Lower leg skin (tissue), 4 donors: ENCODE results near the gene SIRPA. TPM values are rescaled to one million over a fixed set of nuclear protein-coding genes. Genes with fewer than 3 reads are reported as not detected.

ENCODE experiments used
- DNase-seq, 2 donors: peaks; one replicate each; pipeline ENCODE4 v3.0.0-alpha.2; 2019; ENCODE audit warnings: low spot score in 2 of 2
- H3K4me3 ChIP-seq: fragments of 200-600 bp; sonication (generic); 2 replicates; pipeline ENCODE4 v1.5.1; 2017; ENCODE audit warnings: mild to moderate bottlenecking, low read depth; ENCODE audit not compliant: poor library complexity, severe bottlenecking
- CTCF ChIP-seq, 3 donors: fragments of 450-650 bp; IDR thresholded peaks; one replicate each; pipeline ENCODE4 v1.5.1; 2016; ENCODE audit warnings: antibody characterized with exemption in 3 of 3, mild to moderate bottlenecking in 3 of 3, moderate library complexity in 2 of 3
- POLR2A ChIP-seq, 2 donors: fragments of 450-650 bp; IDR thresholded peaks; one replicate each; pipeline ENCODE4 v1.6.1; 2016 to 2017; ENCODE audit warnings: antibody characterized with exemption in 2 of 2, mild to moderate bottlenecking in 1 of 2, moderate library complexity in 1 of 2
- WGBS, 2 donors: methylation state at CpG; one replicate each; pipeline ENCODE4 v1.1.5; 2018; 5-methylcytosine and 5-hydroxymethylcytosine counted together
- intact Hi-C: fragments of 100-400 bp; cut with DNase I; formaldehyde crosslinking; loops from one replicate; pipeline ENCODE4 v1.15.0; 2023; ENCODE audit warnings: low total_unique reads
- total RNA-seq, 4 donors: library from RNA; depleted of rRNA; stranded (reverse); fragments of >200 nt; gene quantifications; one replicate each; pipeline ENCODE4 v1.1.0, GENCODE V29; 2016

The SIRPA gene
- total RNA-seq, 4 donors from 2014 or later = 29.3 to 55.0 (median 44.1) TPM

GRCh38 chr20:1964061-1964460 is 68.9 kb downstream of the SIRPA start:
- intact Hi-C loops = loop anchor here (2.0 kb wide), 1 partner anchor 209 kb away; no protein-coding TSS in a partner anchor
- peak in 1 of 2 donors; percentile 7 for DNase-seq

GRCh38 chr20:1964659-1965405 is 69.6 kb downstream of the SIRPA start:
- DNase-seq = peak in 1 of 2 donors; percentile 45
- intact Hi-C loops = loop anchor here (2.0 kb wide), 1 partner anchor 208 kb away; no protein-coding TSS in a partner anchor
- 58 to 59% methylated on average over 14 of the region's 14 CpGs for WGBS, 2 donors
- H3K4me3 ChIP-seq = no peak overlapping the region
- no peak for TF ChIP-seq POLR2A (IDR thresholded peaks at IDR 0.05)
- no peak for TF ChIP-seq CTCF (IDR thresholded peaks at IDR 0.05)

More at GRCh38 chr20:1964061-1964460, 68.9 kb downstream of the SIRPA start:
- H3K4me3 ChIP-seq = no peak overlapping the region
- WGBS, 2 donors = 73 to 78% methylated on average over 4 of the region's 4 CpGs
- TF ChIP-seq CTCF (IDR thresholded peaks at IDR 0.05) (no peak), POLR2A (IDR thresholded peaks at IDR 0.05) (no peak)

GRCh38 chr20:1965520-1966351 is 70.5 kb downstream of the SIRPA start:
- H3K4me3 ChIP-seq = no peak overlapping the region
- 1 to 5% methylated on average over 16 to 26 of the region's 28 CpGs for WGBS, 2 donors
- DNase-seq = peak; percentile 58 to 95
- no peak for TF ChIP-seq POLR2A (IDR thresholded peaks at IDR 0.05)
- peak in 1 of 3 donors; percentile 91 for TF ChIP-seq CTCF (IDR thresholded peaks at IDR 0.05)
- intact Hi-C loops = loop anchor here (2.0 kb wide), 1 partner anchor 207 kb away; no protein-coding TSS in a partner anchor

- TF ChIP-seq POLR2A (IDR thresholded peaks at IDR 0.05) = no peak
- no peak for TF ChIP-seq CTCF (IDR thresholded peaks at IDR 0.05)
- intact Hi-C loops = no loop called here
- no peak overlapping the region for H3K4me3 ChIP-seq
- DNase-seq = no peak
- 73 to 84% methylated on average over 4 of the region's 4 CpGs for WGBS, 2 donors
Observed at GRCh38 chr20:1968964-1969363, 73.8 kb downstream of the SIRPA start.

GRCh38 chr20:1971893-1972586 is 76.8 kb downstream of the SIRPA start:
- intact Hi-C loops = no loop called here
- no peak overlapping the region for H3K4me3 ChIP-seq
- DNase-seq = no peak
- TF ChIP-seq CTCF (IDR thresholded peaks at IDR 0.05) (no peak), POLR2A (IDR thresholded peaks at IDR 0.05) (no peak)
- WGBS, 2 donors = 81 to 82% methylated on average over 5 of the region's 5 CpGs
